ENCODE data around the gene WNK2. TPM values are rescaled to one million over a fixed set of nuclear protein-coding genes. Genes with fewer than 3 reads are reported as not detected.

The WNK2 gene
- total RNA-seq, 1 donor from 2014 or later: 200 TPM

DNA sequence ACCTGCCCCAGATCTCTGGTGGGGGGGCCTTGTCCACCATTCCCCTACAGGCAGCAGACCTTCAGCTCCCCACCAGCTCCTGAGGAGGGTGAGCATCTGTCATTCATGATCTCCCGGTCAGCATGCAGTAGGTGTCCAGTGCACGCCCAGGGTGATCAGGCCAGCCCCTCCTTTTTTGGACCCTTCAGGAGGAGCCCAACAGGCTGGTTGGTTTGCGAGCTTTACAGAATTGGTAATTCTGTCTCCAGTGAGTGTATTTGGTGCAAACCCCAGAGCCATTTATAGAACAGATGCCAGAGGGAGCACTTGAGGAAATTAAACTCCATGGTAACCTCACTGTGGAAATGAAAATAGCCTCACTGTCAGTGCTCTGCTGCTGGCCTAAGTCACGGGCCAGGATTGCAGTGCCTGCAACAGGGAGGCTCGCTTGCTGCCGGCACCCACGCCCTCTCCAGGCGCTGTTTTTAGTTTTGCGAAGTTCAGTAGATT is 23.4 kb downstream of the WNK2 start:
- intact Hi-C loops (cut with DNase I): no loop called here
- DNase-seq (ENCODE audit: missing footprints) (peak; percentile 74), ATAC-seq (peak; percentile 71)

DNA sequence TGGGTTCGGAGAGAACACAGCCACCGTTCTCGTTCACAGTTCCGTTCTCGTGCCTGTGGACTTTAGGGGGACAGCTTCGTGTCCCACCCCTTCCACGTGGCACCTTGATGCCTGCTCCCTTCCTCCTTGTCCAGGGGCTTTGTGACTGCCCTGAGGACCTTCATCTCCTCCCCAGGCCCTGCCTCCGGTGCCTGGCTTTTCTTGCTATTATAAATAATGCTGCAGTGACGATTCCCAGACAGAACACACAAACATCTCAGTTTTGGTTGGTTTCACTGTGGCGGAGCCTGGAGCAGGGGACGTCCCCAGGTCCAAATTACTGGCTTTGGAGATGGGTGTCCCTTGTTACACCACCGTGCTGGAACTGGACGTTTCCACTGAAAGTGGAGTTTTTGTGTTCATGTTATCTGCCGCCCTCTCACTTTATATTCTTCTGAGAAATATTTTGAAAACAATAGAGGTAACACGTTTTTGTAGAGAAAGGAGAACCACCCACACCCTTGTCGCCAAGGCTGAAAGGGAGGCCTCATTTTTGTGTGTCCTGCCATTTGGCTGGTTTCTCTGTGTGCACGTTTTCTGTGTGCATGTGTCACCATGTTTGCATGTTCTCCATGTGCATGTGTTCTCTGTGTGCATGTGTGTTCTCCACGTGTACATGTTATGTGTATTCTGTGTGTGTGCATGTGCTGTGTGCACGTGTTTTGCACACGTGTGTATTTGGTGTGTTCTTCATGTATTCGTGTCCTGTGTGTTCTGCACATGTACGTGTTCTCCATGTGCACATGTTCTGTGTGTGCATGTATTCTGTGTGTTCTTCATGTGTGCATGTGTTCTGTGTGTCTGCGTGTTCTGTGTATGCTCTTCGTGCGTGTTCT is 24.2 kb downstream of the WNK2 start:
- intact Hi-C loops (cut with DNase I): no loop called here
- ATAC-seq (no peak), DNase-seq (ENCODE audit: missing footprints) (peak; percentile 28)

DNA sequence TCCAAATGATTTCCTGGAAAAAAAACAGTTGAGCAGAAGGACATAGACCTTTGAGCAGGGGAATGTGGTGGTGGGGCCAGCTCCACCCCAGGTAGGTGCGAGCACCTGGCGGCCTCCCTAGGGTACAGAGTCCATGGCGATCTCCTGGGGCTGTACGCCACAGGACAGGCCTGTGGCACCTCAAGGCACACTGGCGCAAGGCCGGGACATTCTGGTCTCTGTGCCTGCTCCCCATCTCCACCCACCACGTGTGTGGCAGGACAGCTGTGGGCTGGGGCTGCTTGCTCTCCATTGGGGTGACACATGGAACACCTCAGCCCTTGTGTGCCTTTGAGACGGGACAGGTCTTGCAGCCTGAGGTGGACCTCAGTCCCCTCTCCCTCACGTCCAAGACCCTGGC is 25.2 kb downstream of the WNK2 start:
- intact Hi-C loops (cut with DNase I): no loop called here
- DNase-seq (ENCODE audit: missing footprints): peak; percentile 28
- no peak for ATAC-seq

DNA sequence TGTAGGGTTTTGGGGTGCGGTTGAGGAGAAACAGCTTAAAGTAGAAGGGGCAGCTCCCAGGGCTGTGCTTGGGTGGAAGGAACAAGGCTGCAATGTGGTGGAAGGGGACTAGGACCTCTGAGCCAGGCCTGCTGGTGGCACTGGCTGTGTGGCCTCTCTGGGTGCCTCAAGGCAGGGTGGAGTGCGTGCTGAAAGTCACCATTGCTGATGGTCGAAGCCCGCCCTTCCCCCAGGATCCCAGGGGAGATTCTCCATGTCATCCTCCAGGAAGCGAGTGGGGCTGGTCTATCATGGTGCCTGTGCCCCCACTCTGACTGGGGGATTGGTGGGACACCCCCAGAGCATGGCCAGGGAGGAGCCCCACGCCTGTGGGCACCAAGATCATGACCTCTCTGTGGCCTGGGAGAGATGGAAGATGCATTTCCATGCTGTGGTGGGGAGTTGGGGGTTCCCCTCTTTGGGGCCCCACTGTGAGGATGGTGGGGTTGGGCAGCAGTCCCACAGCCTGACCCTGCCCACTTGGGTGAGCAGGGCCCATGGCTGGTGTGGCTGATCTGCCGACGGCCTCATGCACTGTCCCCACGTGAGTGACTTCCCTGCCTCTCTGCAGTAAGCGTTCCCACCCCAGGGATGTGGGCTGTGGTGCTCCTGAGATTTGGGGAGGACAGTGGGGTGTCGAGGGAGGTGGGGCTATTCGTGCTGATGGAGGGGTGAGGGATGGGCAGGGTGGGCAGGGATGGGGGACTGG is 25.8 kb downstream of the WNK2 start:
- ATAC-seq (no peak), DNase-seq (ENCODE audit: missing footprints) (peak; percentile 32)
- intact Hi-C loops (cut with DNase I): no loop called here

DNA sequence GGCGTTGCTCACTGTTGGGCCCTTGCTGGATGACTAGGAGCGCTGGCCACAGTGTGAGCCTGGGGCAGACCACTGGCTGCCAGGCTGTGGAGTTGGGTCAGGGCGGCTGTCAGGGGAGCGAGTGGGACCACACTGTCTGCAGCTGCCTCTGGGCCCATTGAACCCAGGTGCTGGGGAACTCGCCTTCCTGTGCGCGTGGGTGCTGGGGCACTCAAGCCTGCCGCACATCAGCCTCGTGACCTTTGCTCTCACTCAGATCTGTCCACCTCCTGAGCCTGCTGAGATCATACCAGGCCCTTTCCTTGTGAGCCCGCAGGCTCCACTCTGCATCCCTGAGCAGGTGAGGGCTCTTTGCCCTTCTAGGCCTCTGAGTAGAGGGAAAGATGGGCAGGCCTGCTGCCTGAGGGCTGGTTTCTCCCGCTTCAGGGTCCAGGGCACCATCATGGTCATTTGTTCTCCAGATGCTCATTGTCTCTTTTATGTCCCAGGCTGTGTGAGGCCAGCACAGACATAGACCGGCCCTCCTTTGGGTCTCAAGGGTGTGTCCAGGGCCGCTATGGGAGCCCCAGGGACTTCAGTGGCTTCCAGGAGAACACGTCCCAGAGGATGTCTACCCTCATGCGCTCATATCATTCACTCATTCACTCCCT is 26.5 kb downstream of the WNK2 start:
- intact Hi-C loops (cut with DNase I): no loop called here
- ATAC-seq (no peak), DNase-seq (ENCODE audit: missing footprints) (no peak)

DNA sequence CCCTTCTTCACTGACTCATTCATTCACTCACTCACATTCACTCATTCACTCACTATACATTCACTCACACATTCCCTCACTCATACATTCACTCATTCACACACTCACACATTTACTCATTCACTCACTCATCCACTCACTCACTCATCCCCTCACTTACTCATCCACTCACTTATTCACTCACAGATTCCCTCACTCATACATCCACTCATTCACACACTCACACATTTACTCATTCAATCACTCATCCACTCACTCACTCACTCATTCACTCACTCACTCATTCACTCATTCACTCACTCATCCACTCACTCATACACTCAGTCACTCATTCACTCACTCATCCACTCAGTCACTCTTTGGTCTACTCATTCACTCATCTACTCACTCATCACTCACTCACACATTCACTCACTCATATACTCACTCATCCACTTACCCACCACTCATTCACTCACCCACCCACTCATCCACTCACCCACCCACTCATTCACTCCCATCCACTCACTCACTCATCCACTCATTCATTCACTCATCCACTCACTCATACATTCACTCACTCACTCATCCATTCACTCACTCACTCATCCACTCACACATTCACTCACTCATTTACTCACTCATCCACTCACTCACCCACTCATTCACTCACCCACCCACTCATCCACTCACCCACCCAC is 27.2 kb downstream of the WNK2 start:
- ATAC-seq: no peak
- intact Hi-C loops (cut with DNase I): no loop called here

DNA sequence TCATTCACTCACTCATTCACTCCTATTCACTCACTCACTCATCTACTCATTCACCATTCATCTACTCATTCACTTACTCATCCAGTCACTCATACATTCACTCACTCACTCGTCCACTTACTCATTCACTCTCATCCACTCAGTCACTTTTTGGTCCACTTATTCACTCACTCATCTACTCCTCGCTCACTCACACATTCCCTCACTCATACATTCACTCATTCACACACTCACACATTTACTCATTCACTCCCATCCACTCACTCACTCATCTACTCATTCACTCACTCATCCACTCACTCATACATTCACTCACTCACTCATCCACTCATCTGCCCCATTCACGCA is 27.7 kb downstream of the WNK2 start:
- no peak for DNase-seq (ENCODE audit: missing footprints)
- no peak for ATAC-seq
- intact Hi-C loops (cut with DNase I): no loop called here

More for the DNA sequence above, 27.2 kb downstream of the WNK2 start:
- DNase-seq (ENCODE audit: missing footprints): no peak

DNA sequence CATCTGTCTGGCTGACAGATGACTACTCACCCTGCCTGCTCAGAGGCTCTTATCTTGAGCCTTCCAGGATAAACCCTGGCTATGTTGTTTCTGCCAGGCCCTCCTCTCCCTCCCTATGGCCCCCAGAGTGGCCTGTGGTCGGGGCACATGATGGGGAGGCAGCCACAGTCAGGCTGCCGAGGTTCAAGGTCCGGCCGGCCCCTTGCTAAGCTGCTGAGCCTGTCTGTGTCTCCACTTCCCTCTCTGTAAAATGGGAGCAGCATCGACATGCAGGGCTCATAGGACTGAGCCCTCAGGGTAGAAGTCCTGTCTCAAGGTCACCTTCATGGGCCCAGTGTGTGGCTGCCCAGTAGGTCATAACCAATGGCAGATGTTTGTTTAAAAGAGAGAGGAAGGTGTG is 28.5 kb downstream of the WNK2 start:
- DNase-seq (ENCODE audit: missing footprints) (no peak), ATAC-seq (no peak)
- intact Hi-C loops (cut with DNase I): no loop called here

DNA sequence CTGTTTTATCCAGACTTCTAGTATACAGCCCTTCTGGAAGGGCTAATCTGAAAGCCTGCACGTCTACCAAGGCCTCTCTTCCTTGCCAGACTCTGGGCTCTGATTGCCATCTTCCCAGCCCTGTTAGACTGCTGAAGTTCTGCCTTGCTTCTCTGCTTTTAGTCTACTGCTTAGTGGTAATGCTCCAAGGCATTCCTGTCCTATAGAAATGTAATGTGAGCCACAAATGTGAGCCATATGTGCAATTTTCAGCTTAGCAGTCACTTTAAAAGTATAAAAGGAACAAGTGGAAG is 32.1 kb downstream of the WNK2 start:
- DNase-seq (ENCODE audit: missing footprints) (no peak), ATAC-seq (no peak)
- intact Hi-C loops (cut with DNase I): no loop called here

DNA sequence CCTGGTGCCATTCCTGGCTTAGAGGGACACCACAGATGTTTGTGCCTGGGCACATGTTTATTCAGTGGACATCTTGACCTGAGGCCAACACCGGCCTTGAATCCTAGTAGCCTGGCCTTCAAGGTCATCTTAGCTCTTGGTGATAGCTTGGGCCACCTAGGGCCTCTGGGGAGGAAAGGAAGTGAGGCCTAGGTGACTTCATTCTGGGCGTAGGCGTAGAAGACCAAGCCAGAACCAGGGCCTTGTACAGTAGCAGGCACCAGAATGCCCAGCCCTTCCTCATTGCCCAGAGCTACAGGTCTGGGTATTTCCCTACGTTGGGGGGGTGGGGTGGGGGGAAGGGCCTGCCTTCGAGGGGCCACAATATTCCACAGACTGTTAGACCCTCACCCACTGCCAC is 33.8 kb downstream of the WNK2 start:
- DNase-seq (ENCODE audit: missing footprints): peak; percentile 45
- ATAC-seq: peak; percentile 2
- intact Hi-C loops (cut with DNase I): no loop called here

DNA sequence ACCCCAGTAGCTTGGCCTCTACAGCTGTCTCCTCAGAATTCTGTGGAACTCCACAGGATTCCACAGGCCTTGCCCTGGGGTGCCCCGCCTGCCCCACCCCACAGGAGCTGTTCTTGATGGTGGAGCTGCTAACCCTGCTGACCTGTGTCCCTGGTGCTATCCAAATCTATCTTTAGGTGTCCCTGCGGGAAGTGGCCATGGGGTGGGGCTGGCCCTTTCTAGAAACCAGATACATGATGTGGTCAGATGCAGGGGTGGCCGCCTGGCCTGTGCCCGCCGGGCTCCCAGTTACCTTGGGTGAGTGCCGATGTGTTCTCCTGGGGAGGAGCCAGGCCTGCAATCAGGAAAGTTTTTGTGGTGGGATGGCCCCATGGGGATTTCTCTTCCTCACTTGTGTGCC is 34.2 kb downstream of the WNK2 start:
- intact Hi-C loops (cut with DNase I): no loop called here
- DNase-seq (ENCODE audit: missing footprints) (peak; percentile 82), ATAC-seq (peak; percentile 85)

DNA sequence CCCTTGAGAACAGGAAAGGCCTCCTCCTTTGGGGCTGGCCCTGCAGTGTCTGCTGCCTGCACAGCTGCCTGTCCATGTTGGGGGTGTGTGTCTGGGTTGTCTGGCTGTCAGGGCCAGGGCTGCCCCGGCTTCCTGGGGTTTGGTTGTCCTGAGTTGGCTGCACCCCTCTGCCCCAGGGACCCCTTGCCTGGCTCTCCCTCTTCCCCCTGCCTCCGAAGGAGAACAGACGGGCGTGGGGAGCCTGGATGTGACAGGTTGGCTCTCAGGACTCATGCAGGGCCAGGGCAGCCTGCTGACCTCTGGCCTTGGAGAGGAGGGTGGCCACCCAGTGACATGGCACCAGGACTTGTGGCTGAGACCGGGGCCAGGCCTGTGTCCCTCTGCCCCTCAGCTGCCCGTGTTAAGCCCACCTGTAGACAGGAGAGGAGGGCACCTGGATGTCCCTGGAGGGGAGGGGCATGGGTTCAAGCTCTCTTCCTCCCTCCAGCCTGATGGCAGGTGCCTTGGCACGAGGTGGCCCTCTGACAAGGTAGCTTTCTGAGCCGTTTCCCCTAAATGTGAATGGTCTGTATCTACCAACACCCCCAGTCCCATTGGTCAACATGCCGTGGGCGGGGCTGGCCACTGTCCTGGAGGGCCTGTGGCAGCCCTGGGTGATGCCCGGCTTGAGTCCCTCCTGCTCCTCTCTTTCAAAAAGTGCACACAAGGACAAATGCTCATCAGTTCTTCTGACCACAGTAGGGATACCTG is 34.9 kb downstream of the WNK2 start:
- DNase-seq (ENCODE audit: missing footprints): peak; percentile 53
- intact Hi-C loops (cut with DNase I): no loop called here
- no peak for ATAC-seq

DNA sequence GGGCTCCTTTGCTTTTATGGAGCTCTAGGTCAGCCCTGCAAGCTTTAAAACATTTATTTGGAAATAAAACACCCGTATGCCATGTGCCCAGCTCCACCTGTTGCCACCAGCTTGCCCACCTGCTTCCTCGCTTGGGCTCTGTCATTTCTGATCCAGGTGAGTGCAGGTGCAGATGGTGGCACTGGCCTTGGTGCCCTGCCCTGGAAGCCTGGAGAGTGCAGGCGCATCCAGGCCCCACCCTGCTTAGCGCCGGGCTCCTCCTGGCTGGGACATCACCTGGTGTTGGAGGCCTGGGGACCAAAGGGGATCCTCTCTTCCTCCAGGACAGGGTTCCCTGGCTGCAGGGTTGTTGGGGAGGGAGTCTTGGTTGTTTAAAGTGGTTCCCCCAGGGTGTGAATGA is 35.8 kb downstream of the WNK2 start:
- ATAC-seq (no peak), DNase-seq (ENCODE audit: missing footprints) (no peak)
- intact Hi-C loops (cut with DNase I): loop anchor here (5.0 kb wide), 1 partner anchor 32 kb away; no protein-coding TSS in a partner anchor

DNA sequence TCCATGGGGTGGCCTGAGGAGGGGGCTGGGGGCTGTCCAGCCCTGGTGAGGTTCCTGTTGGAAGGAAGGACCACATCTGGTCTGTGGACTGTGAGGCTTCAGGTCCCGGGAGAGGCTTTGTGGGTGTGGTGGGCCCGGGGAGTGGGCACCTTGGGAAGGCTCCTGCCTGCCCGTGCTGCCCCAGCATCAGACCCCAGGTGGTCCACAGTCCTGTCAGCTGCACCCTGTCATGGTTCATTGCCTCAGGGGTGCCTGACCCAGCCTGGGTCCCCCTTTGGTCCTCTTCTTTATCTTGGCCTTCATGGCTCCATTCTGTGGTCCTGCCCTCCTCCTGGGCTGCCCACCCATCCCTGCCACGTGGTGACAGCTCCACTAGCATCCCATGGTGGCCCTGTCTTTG is 36.7 kb downstream of the WNK2 start:
- DNase-seq (ENCODE audit: missing footprints) (peak; percentile 57), ATAC-seq (no peak)
- intact Hi-C loops (cut with DNase I): loop anchor here (5.0 kb wide), 1 partner anchor 33 kb away; no protein-coding TSS in a partner anchor

DNA sequence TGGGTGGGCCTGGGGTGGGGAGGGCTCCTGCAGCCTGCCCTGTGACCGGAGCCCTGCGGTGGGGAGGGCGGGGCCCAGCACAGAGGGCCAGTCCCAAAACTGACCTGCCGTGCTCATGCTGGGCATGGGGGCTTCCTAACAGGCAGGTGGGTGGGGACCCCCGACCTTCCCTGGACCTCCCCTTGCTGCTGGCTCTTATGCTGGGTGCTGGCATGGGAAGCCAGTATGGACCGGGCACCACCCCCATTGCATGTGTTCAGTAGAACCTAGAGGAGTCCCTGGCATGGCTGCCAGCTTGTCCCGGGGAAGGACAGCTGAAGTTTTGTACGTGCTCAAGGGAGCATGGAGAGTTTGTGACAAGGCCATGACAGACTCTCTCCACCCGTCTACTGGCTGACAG is 37.1 kb downstream of the WNK2 start:
- DNase-seq (ENCODE audit: missing footprints) (peak; percentile 68), ATAC-seq (peak; percentile 43)
- intact Hi-C loops (cut with DNase I): loop anchor here (5.0 kb wide), 1 partner anchor 34 kb away; no protein-coding TSS in a partner anchor

DNA sequence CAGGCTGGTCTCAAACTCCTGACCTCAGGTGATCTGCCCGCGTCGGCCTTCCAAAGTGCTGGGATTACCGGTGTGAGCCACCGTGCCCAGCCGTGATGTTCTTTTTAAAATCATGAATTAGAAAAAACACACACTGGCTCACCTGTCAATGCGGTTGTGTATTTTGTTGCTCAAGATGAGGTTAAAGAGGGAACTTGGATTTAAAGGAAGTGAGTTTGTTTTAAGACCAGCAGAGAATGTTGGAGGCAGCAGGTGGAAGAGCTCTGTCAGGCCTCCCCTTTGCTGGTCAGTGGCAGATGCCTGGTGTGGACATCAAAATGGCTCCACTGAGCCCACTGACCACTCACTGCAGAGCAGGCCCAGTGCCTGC is 38.9 kb downstream of the WNK2 start:
- no peak for DNase-seq (ENCODE audit: missing footprints)
- intact Hi-C loops (cut with DNase I): loop anchor here (5.0 kb wide), 1 partner anchor 36 kb away; no protein-coding TSS in a partner anchor
- ATAC-seq: no peak

DNA sequence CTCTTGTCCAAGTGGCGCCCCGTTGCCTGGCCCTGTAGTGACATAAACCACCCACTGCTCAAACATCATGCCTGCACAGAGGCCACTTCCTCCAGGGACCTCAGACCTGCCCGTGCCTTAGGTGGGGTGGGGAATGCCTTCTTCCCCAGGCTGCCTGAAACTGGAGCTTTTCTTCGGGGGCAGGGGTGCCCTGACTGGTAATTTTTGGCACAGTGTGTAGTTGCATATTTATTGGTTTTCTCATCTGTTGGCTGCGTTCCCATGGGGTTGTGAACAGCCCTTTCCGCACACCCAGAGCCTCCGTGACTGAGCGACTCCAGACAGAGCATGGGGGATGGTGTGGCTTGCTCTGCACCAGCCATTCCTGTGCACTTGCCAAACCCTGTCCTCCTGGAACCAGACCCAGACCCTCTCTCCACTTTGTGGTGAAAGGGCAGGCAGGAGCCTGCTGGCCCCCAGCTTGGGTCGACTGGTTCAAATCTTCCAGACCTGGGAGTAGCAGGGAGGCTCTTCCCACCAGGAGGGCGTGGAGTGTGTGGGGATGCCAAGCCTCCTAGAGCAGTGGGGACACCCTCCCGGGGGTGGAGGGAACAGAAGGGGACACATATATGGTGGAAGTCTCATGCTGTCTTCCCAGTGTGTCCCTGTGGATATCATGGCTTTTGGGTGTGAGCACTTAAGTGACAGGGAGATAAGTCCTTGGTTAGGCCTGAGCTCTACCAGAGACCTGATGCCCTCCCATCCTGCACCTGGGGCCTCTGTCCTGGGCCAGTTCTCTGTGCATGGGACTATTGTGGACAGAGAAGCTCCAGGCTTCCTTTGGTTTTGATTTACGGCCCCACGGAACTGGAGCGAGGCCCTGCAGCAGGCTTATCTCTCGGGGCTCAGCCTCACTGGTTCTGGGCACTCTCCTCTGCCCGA is 39.6 kb downstream of the WNK2 start:
- intact Hi-C loops (cut with DNase I): loop anchor here (5.0 kb wide), 1 partner anchor 36 kb away; no protein-coding TSS in a partner anchor
- peak; percentile 63 for DNase-seq (ENCODE audit: missing footprints)
- peak; percentile 74 for ATAC-seq
